GM12878 (cell line): Measurements from ENCODE around the gene ALAD. TPM values are rescaled to one million over a fixed set of nuclear protein-coding genes. Genes with fewer than 3 reads are reported as not detected.
A peak's percentile ranks its signal among the peaks of the same experiment; 100 is the strongest.

ENCODE experiments used
- ASH2L ChIP-seq: fragments of 300-600, 200-600 bp; sonication (generic); IDR thresholded peaks from 2 replicates; pipeline ENCODE4 v1.6.1; 2017; ENCODE audit warnings: low read depth, mild to moderate bottlenecking, borderline replicate concordance
- CBX5 ChIP-seq: sonication (generic); IDR thresholded peaks from 2 replicates; pipeline ENCODE4 v1.6.1; 2016; ENCODE audit warnings: low read depth, moderate library complexity, mild to moderate bottlenecking, inconsistent platforms
- E2F4 ChIP-seq: IDR thresholded peaks from 2 replicates; pipeline ENCODE4 v1.6.1; 2012; ENCODE audit warnings: low read depth, low read length, improper control_type of control experiment
- E4F1 ChIP-seq: fragments of 450-650 bp; IDR thresholded peaks from 2 replicates; pipeline ENCODE4 v1.6.1; 2018; ENCODE audit warnings: borderline replicate concordance, mild to moderate bottlenecking; ENCODE audit not compliant: partially characterized antibody
- HCFC1 ChIP-seq: fragments of 150-350 bp; IDR thresholded peaks from 2 replicates; pipeline ENCODE4 v1.6.1; 2014; ENCODE audit warnings: low read length
- HDGF ChIP-seq: fragments of 450-650 bp; IDR thresholded peaks from 2 replicates; pipeline ENCODE4 v1.6.1; 2016; ENCODE audit warnings: antibody characterized with exemption
- IRF5 ChIP-seq: fragments of 450-650 bp; IDR thresholded peaks from 2 replicates; pipeline ENCODE4 v1.6.1; 2017; ENCODE audit warnings: borderline replicate concordance
- KDM1A ChIP-seq: fragments of 200-600 bp; sonication (generic); IDR thresholded peaks from 2 replicates; pipeline ENCODE4 v1.6.1; 2016; ENCODE audit warnings: borderline replicate concordance
- MEF2B ChIP-seq: fragments of 450-650 bp; IDR thresholded peaks from 2 replicates; pipeline ENCODE4 v1.6.1; 2018; ENCODE audit warnings: mild to moderate bottlenecking, moderate library complexity; ENCODE audit not compliant: partially characterized antibody, poor library complexity, severe bottlenecking
- MXI1 ChIP-seq: fragments of 150-350 bp; IDR thresholded peaks from 2 replicates; pipeline ENCODE4 v1.6.1; 2011; ENCODE audit warnings: low read depth, mild to moderate bottlenecking, inconsistent platforms, low read length, improper control_type of control experiment
- MYC ChIP-seq: IDR thresholded peaks from 2 replicates; pipeline ENCODE4 v1.6.1; 2011; ENCODE audit warnings: mild to moderate bottlenecking, low read length, moderate library complexity, inconsistent platforms; ENCODE audit not compliant: insufficient read depth, insufficient replicate concordance, insufficient read length, severe bottlenecking
- NR2C2 ChIP-seq: IDR thresholded peaks from 2 replicates; pipeline ENCODE4 v1.6.1; 2011; ENCODE audit warnings: borderline replicate concordance, low read depth; ENCODE audit not compliant: control insufficient read depth, insufficient read length
- NR2F1 ChIP-seq: fragments of 450-650 bp; conservative IDR thresholded peaks from 2 replicates; pipeline ENCODE4 v1.6.1; 2017; ENCODE audit warnings: mild to moderate bottlenecking
- PML ChIP-seq: IDR thresholded peaks from 2 replicates; pipeline ENCODE4 v1.6.1; 2012; ENCODE audit warnings: low read length, inconsistent platforms
- RCOR1 ChIP-seq: conservative IDR thresholded peaks from 2 replicates; pipeline ENCODE4 v1.6.1; 2012; ENCODE audit warnings: low read depth, low read length, improper control_type of control experiment
- RUNX3 ChIP-seq: IDR thresholded peaks from 2 replicates; pipeline ENCODE4 v1.6.1; 2012; ENCODE audit warnings: low read length, inconsistent platforms
- SP1 ChIP-seq: IDR thresholded peaks from one replicate; pipeline ENCODE4 v1.6.1; 2011; ENCODE audit warnings: low read depth, low read length
- SPI1 ChIP-seq: IDR thresholded peaks from 2 replicates; pipeline ENCODE4 v1.6.1; 2011; ENCODE audit warnings: low read depth, mild to moderate bottlenecking, low read length, moderate library complexity, borderline replicate concordance; ENCODE audit not compliant: insufficient read depth
- TCF7 ChIP-seq: IDR thresholded peaks from 2 replicates; pipeline ENCODE4 v1.6.1; 2014; ENCODE audit warnings: antibody characterized with exemption, borderline replicate concordance
- YBX1 ChIP-seq: fragments of 450-650 bp; IDR thresholded peaks from 2 replicates; pipeline ENCODE4 v1.6.1; 2016; ENCODE audit warnings: antibody characterized with exemption
- ZBED1 ChIP-seq: IDR thresholded peaks from 2 replicates; pipeline ENCODE4 v1.6.1; 2016; ENCODE audit warnings: borderline replicate concordance
- ZBTB40 ChIP-seq: fragments of 450-650 bp; IDR thresholded peaks from 2 replicates; pipeline ENCODE4 v1.6.1; 2016; ENCODE audit warnings: mild to moderate bottlenecking, moderate library complexity, borderline replicate concordance
- polyA plus RNA-seq, 11 experiments: library from polyadenylated mRNA; depleted of rRNA in 4 of 11; unstranded in 6 of 11; stranded (reverse) in 5 of 11; fragments of >200 nt; fragmentation: Nextera tagmentation in 4 of 11; fragmentation: Illumina TruSeq in 1 of 11; extraction: Ambion mirVana in 4 of 11; extraction: Trizol in 1 of 11; gene quantifications; 1 replicate in 1 of 11; 2 replicates in 10 of 11; pipeline versions ENCODE4 v1.2.1 to v1.2.3, GENCODE V29; 2011 to 2016; ENCODE audit warnings: inconsistent platforms in 2 of 11, missing spikeins in 2 of 11, low read depth in 1 of 11
- total RNA-seq, 4 experiments: library from RNA; depleted of rRNA in 3 of 4; stranded (reverse); fragments of >200 nt in 3 of 4; fragmentation: Illumina TruSeq in 1 of 4; extraction: Trizol in 1 of 4; gene quantifications; 2 replicates each; pipeline versions ENCODE4 v1.2.1 to v1.2.3, GENCODE V29; 2013 to 2021

The ALAD gene
- total and polyA plus RNA-seq, 10 of the 15 experiments (the other 5 are each of a cell fraction or from before 2014, with no cell fraction given): 2.4 to 21.6 (median 12.9) TPM

GRCh38 chr9:113401027-113401792 is at the start of gene ALAD (continued):
- peak; percentile 22; the same call in 1 of the 2 replicates for TF ChIP-seq ZBTB40
- peak; percentile 93 for TF ChIP-seq HDGF
- peak; percentile 76 for TF ChIP-seq E4F1
- no peak for TF ChIP-seq RCOR1
- TF ChIP-seq HCFC1: no peak
- TF ChIP-seq YBX1: no peak
- TF ChIP-seq RUNX3: peak; percentile 64
- TF ChIP-seq PML: no peak
- no peak for TF ChIP-seq E2F4
- no peak for TF ChIP-seq SPI1
- TF ChIP-seq NR2F1: 0 out of 2 replicates have a peak, but pooled peaks have one; percentile 19
- TF ChIP-seq ASH2L: no peak
- 0 out of 2 replicates have a peak, but pooled peaks have one; percentile 18 for TF ChIP-seq MXI1
- TF ChIP-seq SP1: peak; percentile 65
- TF ChIP-seq IRF5: no peak
- TF ChIP-seq KDM1A: no peak
- no peak for TF ChIP-seq NR2C2
- TF ChIP-seq TCF7: no peak
- no peak for TF ChIP-seq ZBED1
- no peak for TF ChIP-seq CBX5
- TF ChIP-seq MEF2B: peak; percentile 9
- no peak for TF ChIP-seq MYC
